NCI-H1105 (cell line): Measurements from ENCODE around the gene CDK15.
"Not testable (repeated sequence)": the region's sequence is repeated elsewhere in the genome, so short reads cannot be mapped to it uniquely, and the experiment has no call there.

Source experiments
- DNase-seq: peaks from one replicate; lab custom pipeline; 2025; lab: John Stamatoyannopoulos, UW

CDK15 gene

DNA sequence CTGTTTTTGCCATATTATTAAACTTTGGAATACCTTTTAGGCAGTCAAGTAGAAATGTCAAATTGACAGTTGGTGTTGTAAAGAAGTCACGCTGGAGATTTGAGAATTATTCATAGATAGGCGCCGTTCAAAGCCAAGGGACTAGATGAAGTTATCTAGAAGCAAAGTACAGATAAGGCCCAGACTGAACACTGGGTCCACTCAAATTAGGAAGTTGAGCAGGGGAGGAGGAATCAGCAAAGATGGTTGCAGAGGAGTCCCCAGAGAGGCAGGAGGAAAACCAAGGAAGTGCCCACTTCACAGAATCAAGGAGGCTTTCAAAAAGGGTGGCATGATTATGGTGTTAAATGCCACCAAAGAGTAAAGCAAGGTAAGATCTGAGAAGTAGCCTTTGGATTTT, 16.0 kb upstream of the CDK15 start:
- DNase-seq, result no peak

DNA sequence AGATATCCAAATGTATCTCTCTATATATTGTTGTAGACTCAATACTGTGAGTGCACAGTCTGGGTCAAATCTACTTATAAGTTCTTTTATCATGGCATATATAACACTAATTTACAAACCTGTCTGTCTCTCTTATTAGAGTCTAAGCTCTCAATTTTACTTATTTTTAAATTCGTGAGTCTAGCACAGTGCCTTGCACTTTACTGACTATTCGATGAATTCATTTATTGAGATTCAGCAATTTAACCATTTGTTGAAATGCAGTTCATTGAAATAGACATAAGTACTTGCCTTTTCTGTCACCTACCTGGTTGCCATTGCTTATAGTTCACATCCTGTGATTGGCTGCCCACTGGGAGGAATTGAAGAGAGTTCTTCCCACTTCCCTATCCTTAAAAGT, 15.3 kb upstream of the CDK15 start:
- no peak for DNase-seq

DNA sequence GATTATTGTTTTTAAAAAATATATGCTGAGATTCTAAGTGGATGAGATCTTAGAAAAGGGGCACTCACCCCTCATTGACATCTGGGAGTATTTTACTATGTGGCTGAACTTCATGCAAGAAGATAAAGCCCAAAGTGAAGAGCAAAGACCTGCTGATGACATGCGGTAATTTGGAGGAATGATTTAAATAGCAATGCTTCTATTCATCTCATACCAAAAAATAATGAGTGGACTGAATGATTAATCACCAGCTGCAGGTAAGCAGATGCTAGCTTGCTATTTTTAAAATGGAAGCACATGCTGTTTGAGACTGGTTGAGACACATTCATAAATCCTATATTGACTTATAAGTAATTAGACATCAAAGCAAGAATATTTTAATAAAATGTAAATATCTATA, 12.7 kb upstream of the CDK15 start:
- DNase-seq, result no peak

DNA sequence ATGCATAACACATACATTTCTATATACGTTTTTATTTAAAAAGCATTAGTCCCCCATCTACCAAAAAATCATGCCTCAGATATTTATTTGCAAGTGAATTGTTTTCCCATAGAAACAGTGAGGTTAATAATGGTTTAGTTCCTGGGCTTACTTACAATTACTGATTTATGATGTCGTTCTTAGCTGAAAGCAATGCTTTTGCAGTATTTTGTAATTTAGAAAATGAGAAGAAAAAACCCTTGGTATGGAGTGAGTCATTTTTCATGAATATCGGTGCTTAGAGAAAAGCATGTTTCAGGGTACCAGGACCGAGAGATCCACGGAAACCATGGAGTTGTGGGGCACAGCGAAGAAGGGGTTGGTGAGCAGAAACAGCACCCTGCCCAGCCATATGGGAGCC, 12.0 kb upstream of the CDK15 start:
- DNase-seq, result no peak

DNA sequence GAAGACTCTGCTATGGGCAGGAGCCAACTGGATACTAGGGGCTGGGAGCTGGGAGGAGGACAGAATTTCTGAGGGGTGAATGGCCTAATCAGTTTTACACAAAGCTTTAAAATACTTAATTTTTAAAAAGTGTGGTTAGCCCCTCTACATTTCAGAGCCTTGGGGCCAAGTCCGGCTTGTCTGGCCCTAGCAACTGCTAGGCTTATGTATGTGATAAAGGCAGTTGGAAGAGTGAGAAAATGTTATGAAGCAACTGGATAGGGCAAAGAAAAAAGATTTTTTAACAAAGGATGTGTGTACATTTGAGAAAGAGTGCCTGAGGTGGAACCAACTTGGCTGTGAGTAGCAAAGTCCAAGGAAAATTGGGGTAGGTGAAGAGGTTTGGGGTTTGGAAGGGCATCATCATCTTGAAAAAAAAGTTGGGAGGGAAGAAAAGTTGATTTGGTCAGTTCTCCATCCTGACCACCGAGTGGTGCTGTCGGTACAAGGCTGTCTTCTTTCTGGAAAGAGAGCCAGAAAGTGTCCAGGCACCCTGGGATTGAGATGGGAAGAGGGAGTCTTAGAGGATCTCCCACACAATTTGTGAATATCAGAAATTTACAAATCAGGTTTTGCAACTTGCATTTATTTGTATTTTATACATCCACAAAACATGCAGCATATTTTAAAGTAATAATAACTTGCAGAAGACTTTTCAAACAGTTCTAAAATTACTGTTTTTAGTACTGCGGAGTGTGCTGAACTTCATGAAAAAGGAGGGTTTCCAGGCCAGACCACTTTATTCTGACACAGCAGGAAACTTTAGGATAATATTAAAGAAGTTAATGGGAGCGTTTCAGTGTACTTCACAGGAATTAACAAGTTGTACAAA, 10.5 kb upstream of the CDK15 start:
- DNase-seq, result no peak

DNA sequence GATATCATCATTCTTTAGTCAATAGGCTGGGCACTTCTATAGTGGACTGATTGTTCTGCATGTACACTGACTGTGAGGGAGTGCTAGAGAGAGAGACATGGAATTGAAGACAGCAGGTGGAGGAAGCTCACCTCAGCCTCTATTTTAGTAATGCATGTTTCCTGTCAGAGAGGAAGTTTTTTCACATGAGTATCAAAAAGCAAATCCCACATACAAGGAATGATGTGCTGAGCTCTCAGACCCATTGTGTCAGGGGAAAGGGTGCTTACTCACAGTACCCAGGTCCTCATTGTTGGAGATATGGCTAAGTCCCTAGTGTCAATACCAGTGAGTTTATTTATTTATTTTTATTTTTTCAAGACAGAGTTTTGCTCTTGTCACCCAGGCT, 9.9 kb upstream of the CDK15 start:
- DNase-seq, result no peak

DNA sequence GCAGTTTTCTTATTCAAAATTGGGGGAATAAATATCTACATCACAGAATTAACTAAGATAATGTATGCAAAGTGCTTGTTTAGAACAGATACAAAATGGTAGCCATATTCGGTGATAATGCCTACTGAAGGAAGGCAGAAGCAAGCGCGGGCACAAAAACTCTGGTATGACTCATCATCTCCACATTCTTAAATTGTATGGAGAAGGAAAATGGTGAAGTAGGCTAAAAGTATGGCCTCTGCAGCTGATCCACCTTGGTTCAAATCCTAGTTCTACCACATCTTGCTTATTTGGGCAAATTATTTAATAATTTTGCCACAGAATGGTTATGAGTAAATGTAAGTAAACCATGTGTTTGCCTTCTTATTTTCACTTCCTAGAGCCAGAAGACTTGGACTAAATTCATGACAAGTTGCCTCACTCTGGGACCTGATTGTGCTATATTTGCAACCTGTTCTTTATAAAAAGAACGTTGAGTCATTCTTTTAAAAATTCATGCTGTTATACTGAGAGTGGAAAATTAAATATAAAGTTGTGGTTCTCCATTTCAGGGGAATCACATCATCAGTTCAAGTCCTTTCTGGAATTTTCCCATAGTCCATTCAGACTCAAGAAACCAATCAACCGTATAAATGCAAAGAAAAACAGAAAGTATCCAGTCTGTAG, 9.0 kb upstream of the CDK15 start:
- no peak for DNase-seq

DNA sequence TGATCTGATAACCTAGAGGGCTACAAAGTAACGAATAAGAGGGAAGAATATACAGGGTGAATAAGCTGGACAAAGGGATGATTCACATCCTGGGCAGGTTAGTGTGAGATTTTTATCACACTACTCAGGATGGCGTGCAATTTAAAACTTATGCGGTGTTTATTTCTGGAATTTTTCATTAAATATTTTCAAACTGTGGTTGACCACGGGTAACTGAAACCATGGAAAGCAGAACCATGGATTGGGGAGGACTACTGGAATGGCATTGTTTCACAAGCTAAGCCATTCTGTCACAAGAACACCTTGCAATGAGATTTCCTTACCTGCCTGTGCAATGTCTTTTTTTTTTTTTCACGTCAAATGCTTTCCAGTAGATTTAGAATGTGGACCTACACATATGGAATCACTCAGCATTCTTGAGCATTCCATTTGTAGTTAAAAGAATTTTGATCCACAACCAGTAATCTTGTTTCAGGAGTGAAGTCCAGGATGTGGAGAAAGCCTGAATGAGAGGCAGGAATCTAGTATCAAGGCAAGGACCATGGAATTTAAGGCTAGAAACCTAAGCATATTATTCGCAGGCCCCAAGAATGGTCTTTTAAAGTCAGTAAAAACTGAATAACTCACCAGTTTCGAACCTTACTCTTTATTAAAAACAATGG, 8.0 kb upstream of the CDK15 start:
- no peak for DNase-seq

DNA sequence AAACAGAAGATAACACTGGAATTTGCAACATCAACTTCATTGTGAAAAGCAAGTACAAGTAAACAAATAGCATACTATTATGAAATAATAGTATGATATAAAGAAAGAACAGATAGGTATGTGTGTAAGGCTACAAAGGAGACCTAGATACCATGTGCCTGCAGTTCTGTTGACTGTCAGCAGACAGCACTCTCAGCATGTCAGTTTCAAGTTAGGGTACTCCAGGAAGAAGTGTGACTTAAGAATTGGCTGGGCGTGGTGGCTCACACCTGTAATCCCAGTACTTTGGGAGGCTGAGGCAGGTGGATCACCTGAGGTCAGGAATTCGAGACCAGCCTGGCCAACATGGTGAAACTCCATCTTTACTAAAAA, 7.4 kb upstream of the CDK15 start:
- not testable (repeated sequence) for DNase-seq

DNA sequence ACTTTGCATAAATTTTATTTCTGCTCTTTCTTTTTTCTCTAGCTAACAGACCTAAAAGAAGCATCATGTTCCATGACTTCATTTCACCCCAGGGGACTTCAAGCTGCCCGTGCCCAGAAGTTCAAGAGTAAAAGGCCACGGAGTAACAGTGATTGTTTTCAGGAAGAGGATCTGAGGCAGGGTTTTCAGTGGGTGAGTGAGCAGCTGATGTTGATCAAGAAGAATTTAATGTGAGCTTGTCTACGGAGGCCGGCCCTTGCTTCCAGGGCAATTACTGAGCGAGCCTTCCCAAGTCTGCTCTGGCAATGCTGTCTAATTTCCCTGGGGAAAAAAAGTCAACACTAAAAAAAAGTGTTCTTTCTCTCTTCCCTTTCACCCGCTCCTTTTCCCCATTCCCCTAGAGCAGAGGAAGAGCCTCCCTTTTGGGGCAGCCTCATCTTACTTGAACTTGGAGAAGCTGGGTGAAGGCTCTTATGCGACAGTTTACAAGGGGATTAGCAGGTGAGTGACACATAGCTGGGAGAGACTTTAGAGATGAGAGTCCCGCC, 1.2 kb downstream of the CDK15 start:
- DNase-seq, result no peak

DNA sequence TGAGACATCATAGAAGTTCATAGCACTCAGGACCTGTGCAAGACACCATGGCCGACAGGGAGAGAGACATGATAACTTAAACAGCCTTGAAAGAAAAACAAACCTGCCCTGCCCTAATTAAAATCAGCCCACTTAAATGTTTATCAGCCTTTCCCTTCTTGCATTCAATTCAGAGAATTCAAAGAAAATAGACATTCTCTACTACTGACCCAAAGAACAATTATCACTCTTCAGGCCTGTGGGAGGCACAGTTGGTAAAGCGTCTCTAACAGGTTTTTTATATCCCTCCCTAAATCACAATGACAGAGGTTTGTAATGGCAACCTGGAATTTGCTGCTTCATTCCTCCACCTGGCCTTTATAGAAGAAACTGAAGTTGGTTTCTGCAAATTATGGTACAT, 1.7 kb downstream of the CDK15 start:
- no peak for DNase-seq

DNA sequence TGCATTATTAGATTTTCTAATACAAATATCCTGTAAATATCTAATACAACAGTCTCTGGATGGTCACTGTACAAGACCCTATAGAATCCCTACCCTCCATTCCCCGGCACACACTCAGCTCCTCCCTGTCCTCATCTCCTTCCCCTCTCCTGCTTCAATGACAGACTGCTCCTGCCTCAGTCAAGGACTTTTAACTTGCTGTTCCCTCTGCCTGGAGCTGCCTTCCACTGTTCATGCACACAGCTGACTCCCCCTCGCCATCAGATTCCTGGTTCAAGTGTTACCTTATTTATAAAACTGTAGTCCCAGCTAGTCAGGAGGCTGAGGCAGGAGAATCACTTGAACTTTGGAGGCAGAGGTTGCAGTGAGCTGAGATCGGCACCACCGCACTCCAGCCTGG, 3.3 kb downstream of the CDK15 start:
- DNase-seq, result no peak

DNA sequence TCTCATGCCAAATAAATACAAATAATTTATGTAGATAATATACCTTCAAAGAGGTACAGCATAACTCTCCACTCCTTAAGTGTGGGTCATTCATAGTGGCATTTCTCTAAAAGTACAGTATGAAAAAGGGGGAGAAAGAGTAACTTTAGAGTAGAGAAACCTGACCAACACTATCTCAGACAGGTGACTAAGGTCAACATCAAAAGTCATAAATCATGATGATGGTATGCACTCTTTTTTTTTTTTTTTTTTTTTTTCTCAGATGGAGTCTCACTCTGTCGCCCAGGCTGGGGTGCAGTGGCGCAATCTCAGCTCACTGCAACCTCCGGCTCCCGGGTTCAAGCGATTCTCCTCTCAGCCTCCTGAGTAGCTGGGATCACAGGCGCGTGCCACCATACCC, 4.3 kb downstream of the CDK15 start:
- not testable (repeated sequence) for DNase-seq

DNA sequence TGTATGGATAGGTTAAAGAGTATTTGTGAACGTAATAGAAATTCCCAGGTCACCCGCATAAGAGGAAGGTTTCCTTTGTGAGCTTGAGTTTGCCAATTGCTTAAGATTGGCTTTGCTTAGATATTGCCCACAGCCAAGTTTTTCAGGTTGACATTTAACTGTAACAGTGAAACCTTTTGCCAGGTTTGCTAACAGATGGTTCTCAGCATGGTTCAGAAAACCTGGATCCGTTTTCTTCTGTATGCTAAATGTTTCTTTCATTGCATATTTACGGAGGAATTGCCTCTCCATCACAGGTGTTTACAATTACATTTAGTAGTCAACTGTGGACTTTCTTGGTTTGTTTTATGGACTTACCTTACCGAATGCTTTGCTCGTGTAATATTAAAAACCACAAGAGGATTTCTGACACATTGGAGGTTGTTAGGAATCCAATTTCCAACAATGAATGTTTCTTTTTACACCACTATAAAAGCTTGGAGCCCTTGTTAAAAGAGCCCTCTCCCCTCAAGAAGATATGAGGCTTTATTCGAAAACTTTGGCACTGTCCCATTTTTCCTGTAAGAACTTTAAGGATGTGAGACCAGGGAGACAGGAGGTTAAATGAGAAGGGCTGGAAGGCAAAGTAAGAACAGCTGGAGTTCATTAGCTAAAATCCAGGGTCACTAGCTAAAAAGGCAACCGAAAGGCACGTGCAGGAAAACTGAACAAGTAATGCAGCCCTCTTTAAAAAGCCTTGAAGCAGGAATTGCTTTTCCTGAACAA, 7.8 kb downstream of the CDK15 start:
- no peak for DNase-seq

DNA sequence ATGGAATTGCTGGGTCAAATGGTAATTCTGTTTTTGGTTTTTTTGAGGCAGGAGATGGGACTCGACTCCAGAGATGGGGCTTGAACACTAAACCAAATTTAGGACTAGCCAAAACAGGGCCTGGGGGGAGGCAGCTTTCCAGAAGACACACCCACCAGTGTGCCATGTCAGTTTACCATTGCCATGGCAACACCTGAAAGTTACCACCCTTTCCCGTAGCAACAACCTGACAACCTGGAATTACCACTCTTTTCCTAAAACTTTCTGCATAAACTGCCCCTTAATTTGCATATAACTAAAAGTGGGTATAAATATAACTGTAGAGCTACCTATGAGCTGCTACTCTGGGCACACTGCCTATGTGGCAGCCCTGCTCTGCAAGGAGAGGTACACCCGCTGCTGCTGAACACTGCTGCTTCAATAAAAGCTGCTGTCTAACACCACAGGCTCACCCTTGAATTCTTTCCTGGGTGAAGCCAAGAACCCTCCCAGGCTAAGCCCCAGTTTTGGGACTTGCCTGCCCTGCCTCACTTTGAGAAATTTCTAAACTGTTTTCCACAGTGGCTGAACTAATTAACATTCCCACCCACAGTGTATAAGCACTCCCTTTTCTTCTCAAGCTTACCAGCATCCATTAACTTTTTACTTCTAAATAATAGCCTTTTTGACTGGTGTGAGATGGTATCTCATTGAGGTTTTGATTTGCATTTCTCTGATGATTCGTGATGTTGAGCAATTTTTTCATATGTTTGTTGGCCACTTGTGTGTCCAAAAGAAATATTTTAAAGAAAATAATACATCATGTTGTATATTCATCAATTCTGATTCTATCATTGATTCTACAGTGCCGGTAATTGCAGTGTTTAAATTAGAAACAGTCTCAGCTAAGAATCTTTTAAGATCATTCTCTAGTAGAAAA, 10.6 kb downstream of the CDK15 start:
- DNase-seq, result no peak

DNA sequence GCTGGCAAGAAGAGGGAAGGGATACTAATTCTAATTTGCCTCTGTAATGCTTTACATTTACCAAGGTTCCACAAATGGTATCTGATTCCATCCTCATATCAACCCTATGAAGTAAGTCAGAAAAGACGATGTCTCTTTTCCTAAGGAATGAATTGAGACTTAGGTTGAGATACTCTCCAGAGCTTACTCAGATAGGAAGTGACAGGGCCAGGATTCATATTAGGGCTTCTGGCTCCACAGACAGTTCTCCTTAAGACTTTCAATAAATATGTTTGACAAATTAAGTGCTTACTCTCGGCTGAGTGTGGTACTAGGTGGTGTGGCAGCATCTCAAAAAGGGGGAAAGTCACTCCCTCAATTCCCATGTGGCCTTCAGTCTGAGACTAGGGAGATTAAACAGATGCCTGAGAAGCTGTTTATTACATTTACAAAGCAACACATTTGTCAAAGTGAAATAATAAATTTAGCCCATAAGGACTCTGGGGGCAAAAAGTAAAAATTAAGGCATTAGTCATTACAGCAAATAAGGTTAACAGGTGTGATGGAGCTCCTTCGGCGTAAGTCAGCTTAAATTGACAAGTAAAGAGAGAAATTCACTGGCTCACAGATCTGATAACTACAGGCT, 14.2 kb downstream of the CDK15 start:
- no peak for DNase-seq

DNA sequence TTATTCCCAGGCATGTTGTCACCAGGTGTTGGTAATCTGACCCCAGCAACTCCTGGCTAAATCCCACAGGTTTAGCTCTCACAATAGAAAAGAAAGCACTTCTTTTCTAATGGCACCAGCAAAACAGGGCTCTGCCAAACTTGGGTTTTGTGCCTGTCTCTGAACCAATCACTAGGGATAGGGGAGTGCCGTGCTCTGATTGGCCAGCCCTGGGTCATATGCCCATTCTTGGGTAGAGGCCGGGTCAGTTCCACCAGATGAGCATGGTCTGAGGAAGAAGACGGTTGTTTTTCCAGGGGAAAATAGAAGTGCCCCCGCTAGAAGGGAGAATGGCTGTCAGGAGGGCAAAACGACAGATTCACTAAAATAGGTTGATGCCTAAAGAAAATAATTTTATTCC, 14.7 kb downstream of the CDK15 start:
- no peak for DNase-seq

DNA sequence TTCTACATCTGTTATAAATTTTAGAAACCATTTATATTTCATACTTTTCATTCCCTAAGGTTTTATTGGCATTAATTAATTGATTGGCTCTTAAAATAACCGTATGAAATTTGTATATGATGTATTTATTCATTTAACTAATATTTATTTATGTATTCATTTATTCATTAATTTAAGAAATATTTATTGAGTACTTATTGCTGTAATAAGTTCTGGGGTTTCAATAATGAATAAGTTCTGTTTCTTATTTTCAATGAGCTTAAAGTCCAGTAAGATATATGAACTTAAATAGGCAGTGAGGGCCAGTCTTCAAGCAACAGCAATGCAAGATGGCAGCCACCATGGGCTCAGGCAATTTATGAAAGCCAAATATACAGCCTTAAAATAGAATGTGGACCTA, 17.9 kb downstream of the CDK15 start:
- DNase-seq, result no peak

DNA sequence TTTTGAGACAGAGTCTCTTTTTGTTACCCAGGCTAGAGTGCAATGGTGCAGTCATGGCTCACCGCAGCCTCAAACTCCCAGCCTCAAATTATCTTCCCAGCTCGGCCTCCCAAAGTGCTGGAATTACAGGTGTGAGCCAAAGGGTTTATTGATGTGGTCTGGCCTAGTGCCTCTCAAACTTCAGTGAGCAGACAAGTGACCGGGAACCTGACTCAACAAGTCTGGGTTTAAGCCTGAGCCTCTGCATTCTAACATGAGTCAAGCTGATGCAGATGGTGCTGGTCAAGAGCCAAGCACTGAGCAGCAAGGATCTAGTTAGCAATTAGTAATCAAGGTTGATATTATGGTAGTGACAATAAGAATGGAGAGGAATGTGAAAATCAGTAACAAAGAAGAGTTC, 21.3 kb downstream of the CDK15 start:
- no peak for DNase-seq

DNA sequence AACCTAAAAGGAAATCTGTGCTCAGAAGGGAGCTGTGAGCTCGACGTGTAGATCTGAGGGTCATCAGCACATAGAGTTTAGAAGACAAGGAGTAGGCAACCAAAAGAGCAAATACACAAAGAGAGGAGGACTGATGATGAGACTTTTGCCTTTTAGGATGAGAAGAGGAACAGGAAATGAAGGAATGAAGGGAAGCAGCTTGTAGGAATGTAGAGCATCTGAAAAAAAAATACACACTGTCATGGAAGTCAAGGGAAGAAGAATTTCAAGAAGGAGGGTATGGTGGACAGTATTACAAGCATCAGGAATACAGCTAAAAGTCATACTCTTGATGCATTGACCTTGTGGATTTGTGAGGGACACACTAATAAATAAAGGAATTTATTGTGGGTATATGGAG, 21.9 kb downstream of the CDK15 start:
- DNase-seq, result no peak

DNA sequence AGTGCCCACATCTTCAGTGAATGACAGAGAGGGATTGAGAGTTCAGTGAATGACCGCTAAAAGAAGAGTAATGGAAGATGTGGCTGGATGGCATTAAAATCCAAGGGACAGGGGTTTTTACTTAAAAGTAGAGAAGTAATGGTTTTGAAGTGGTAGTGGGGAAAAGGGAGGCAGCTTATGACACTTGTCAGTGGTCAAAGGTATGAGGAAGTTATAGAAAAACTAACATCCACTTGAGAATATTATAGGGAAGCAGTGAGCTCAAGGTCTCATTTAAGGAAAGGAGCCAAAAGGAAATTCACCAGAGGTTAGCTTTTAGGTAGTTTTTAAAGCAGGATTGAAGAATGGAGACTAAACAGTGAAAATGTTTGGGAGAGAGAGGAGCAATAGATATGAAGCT, 24.3 kb downstream of the CDK15 start:
- no peak for DNase-seq
